ENCODE measurements around the gene RFX3.
"Not testable (repeated sequence)": the region's sequence is repeated elsewhere in the genome, so short reads cannot be mapped to it uniquely, and the experiment has no call there.

The RFX3 gene

GRCh38 chr9:3330792-3331420 is 194.9 kb downstream of the RFX3 start:
- DNase-seq (ENCODE audit: low read depth): peak; percentile 42
- no peak overlapping the region for H3K4me3 ChIP-seq (ENCODE audit: low read length)
- no peak for TF ChIP-seq CTCF (conservative IDR thresholded peaks at IDR 0.05; ENCODE audit: low read length)

- no peak overlapping the region for H3K4me3 ChIP-seq (ENCODE audit: low read length)
- peak; percentile 11 for DNase-seq (ENCODE audit: low read depth)
- TF ChIP-seq CTCF (conservative IDR thresholded peaks at IDR 0.05; ENCODE audit: low read length): no peak
These were observed 196.4 kb downstream of the RFX3 start for GRCh38 chr9:3329361-3329760.

GRCh38 chr9:3323714-3324113 is 202.1 kb downstream of the RFX3 start:
- no peak overlapping the region for H3K4me3 ChIP-seq (ENCODE audit: low read length)
- TF ChIP-seq CTCF (conservative IDR thresholded peaks at IDR 0.05; ENCODE audit: low read length): no peak
- DNase-seq (ENCODE audit: low read depth): no peak

- no peak overlapping the region for H3K4me3 ChIP-seq (ENCODE audit: low read length)
- DNase-seq (ENCODE audit: low read depth): no peak
- TF ChIP-seq CTCF (conservative IDR thresholded peaks at IDR 0.05; ENCODE audit: low read length): no peak
These were observed 204.6 kb downstream of the RFX3 start for GRCh38 chr9:3321186-3321585.

GRCh38 chr9:3312595-3312994 is 213.2 kb downstream of the RFX3 start:
- not testable (repeated sequence) for DNase-seq (ENCODE audit: low read depth); H3K4me3 ChIP-seq (ENCODE audit: low read length)

- no peak for TF ChIP-seq CTCF (conservative IDR thresholded peaks at IDR 0.05; ENCODE audit: low read length)
- no peak for DNase-seq (ENCODE audit: low read depth)
- H3K4me3 ChIP-seq (ENCODE audit: low read length): no peak overlapping the region
These were observed 217.2 kb downstream of the RFX3 start for GRCh38 chr9:3308609-3309008.

GRCh38 chr9:3304388-3304787 is 221.4 kb downstream of the RFX3 start:
- DNase-seq (ENCODE audit: low read depth); H3K4me3 ChIP-seq (ENCODE audit: low read length): not testable (repeated sequence)

- DNase-seq (ENCODE audit: low read depth): no peak
- no peak for TF ChIP-seq CTCF (conservative IDR thresholded peaks at IDR 0.05; ENCODE audit: low read length)
- H3K4me3 ChIP-seq (ENCODE audit: low read length): no peak overlapping the region
These were observed 225.9 kb downstream of the RFX3 start for GRCh38 chr9:3299872-3300271.
